AG20443 (cell line): ENCODE measurements around the gene SLC33A1.
"Not testable (repeated sequence)": the region's sequence is repeated elsewhere in the genome, so short reads cannot be mapped to it uniquely, and the experiment has no call there.

Source experiments
- DNase-seq: peaks from one replicate; pipeline ENCODE4 v3.0.0; 2012; ENCODE audit warnings: low spot score, mixed read lengths

Gene SLC33A1

DNA sequence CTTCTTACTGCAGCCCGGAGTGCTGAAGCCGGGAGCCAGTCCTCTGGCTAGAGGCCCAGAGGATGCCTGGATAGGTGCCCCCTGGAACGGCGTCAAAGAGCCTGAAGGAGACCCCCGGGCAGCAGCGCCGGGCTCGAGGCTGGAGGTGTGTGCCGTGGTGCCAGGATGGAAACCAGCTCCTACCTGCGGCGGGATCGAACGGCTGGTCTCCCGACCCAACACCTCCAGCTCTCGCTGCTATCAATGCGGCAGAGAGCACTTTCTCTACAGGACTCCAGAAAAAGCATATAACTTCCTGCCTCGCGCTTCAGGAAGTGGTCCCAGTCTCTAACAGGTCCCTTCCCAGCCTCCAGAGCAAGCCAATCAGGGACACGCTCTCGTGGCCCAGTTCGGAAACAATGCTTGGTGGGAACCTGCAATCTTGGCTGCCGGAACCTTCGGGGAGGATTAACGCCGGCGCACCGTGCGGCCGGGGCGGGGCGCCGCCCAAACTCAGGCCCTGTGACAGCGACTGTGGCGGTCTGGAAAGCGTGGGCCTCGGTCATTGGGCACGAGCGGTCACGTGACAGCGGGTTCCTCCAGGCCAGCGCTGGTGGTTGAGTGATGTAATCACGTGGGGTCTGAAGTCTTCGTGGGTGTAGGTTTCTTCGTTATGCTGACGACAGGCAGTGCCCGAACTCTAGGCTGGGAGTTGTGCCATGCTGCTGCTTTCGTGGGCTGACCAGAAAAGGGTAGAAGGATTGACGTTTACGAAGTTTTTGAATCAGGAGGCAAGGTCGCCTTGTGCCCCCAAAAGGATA lies at the start of gene SLC33A1:
SLC33A1 (minus strand) TSS at position 287 of the 800 bp plus-strand sequence. CDS start 430 bp downstream, outside the sequence.
- DNase-seq: peak; percentile 98

DNA sequence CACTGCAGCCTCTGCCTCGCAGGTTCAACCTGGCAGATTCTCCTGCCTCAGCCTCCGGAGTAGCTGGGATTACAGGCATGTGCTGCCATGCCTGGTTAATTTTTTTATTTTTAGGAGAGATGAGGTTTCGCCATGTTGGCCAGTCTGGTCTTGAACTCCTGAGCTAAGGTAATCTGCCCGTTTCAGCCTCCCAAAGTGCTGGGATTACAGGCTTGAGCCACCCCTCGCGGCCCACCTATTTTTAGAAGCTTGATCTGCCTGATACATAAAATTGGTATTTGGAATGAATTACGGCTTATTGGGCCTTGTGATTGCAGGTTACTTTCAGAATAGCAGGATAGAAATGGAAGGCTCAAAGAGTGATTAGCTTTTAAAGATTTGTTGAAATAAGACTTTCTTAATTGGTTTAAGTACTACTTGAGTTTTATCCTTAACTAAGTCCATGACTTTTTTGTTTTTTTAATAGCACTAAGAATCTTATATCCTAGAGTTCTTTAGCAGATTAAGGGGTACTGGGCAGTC lies 41.2 kb upstream of the SLC33A1 start:
- DNase-seq: no peak

GRCh38 chr3:155891321-155891720 lies 37.1 kb upstream of the SLC33A1 start:
- DNase-seq: no peak

DNA sequence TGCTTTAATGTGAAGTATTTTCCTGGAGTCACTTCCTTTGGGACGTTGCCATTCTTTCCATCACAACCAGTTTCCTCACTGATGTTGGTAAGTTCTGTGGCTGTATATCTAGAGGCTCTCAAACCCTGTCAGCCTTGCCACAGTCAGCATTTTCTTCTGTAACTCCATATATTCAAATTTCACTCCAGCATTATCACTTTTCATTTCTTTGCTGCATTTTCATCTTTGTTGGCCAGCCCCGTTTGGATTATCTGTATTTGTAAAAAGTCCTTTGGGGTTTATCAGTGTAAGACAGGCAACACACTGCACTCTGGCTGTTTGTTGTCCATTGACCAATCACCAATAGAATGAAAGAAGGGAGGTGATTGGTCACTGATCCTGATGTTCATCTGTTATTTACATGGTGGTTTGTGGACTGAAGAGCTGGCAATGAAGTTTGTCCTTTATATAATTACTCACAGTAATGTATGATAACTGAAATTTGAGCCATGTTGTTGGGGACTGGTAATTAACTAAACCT lies 36.5 kb upstream of the SLC33A1 start:
- peak; percentile 26 for DNase-seq

DNA sequence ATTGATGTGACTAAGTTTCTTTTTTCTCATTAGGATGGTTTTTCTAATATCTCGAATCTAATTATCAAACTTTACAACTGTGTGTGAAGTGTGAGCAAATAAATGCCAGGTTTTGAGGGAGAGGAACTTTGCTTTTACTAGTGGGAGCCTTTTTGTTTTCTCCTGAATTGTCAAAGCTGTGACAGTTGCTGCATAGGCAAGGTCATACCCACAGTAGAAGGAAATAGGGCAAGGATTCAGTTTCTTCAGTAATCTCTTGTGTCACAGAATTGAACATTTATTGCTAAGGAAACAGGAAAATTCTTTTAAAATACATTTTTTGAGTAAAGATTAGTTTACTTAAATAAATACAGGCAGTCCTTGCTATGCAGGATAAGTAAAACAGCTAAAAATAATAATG lies 35.7 kb upstream of the SLC33A1 start:
- DNase-seq: no peak

DNA sequence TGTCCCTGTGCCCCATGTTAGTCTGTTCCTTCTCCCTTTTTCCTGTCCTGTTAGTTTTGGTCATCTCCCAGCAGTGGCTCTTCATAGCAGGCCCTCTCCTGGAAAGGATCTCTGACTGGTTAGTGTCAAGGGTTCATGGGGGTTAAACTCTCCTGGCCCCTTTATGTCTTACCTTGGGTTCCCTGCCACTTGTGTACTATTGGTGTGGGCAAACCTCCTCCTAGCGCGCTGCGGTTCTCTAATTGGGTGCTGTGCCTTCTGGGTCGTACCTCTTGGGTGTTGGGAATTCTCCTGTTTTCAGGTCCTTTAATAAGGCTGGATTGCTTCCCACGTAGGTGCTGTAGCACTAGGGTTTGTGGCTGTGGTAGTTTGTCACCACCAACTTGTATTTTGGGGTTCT lies 35.0 kb upstream of the SLC33A1 start:
- DNase-seq: no peak

GRCh38 chr3:155886915-155887314 lies 32.7 kb upstream of the SLC33A1 start:
- no peak for DNase-seq

DNA sequence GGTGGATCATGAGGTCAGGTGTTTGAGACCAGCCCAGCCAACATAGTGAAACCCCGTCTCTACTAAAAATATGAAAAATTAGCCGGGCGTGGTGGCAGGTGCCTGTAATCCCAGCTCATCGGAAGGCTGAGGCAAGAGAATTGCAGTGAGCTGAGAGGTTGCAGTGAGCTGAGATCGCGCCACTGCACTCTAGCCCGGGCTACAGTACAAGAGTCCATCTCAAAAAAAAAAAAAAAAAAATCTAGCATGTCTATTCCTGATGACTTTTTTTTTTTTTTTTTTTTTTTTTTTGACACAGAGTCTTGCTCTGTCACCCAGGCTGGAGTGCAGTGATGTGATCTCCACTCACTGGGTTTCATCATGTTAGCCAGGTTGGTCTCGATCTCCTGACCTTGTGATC lies 32.1 kb upstream of the SLC33A1 start:
- DNase-seq: not testable (repeated sequence)

GRCh38 chr3:155885292-155885691 lies 31.1 kb upstream of the SLC33A1 start:
- DNase-seq: no peak

DNA sequence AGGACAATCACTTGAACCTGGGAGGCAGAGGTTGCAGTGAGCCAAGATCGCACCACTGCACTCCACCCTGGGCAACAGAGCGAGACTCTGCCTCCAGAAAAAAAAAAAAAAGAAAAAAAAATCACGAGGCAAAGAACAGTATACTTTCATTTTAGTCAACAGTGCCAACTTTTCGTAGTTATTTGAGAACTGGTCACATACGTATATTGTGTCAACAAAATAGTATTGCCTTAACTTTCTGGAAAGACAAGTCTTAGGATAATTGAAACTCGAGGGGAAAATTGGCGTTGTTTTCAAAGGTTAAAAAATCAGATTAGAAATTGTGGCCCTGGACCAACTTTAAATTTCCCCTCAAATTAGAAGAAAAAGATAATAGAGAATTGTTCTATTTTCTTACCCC lies 30.1 kb upstream of the SLC33A1 start:
- DNase-seq: no peak

- no peak for DNase-seq
Observed at GRCh38 chr3:155880286-155880685, 26.1 kb upstream of the SLC33A1 start.

GRCh38 chr3:155876503-155876902 lies 22.3 kb upstream of the SLC33A1 start:
- DNase-seq: no peak

GRCh38 chr3:155876037-155876436 lies 21.8 kb upstream of the SLC33A1 start:
- no peak for DNase-seq

- DNase-seq: no peak
Observed at GRCh38 chr3:155872904-155873646, 18.8 kb upstream of the SLC33A1 start.

GRCh38 chr3:155871746-155872158 lies 17.5 kb upstream of the SLC33A1 start:
- DNase-seq: no peak

DNA sequence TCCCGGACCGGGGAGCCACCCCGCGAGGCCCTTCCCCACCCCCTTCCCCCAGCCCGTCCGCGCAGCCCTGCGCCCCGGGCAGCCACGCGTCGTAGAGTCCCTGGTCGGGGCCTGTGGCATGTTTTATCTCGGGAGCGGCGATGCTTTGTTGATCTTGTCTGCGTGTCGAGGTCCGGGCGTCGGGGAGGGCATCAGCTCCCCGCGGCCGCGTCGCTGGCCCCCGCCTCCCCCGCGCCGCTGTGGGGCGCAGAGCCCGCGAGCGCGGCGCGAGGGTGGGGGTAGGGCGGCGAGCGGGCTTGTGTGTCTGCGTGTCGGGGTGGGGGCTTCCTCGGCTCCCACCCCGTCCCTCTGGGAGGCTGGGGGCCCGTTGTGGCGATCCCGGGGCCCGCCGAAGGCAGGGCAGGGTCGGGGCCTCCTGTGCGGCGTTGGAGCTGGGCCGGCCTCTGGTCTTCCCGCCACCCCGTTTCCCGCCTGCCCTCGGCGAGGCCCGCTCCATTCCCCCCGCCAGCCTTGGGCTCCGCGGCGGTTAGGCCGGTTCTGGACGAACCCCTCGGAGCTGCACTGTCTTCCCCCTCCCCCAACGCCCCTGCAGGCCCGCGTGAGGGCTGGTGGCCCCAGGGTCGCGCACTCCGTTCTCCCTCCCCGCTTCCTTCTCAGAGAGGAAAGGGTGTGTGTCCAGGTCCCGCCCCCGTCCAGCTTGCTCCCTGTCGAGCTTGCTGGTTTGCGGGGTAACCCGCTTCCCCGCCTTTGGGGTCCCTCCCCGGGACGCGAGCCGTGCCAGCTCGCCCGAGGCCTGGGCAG lies 16.9 kb upstream of the SLC33A1 start:
- DNase-seq: peak; percentile 60

DNA sequence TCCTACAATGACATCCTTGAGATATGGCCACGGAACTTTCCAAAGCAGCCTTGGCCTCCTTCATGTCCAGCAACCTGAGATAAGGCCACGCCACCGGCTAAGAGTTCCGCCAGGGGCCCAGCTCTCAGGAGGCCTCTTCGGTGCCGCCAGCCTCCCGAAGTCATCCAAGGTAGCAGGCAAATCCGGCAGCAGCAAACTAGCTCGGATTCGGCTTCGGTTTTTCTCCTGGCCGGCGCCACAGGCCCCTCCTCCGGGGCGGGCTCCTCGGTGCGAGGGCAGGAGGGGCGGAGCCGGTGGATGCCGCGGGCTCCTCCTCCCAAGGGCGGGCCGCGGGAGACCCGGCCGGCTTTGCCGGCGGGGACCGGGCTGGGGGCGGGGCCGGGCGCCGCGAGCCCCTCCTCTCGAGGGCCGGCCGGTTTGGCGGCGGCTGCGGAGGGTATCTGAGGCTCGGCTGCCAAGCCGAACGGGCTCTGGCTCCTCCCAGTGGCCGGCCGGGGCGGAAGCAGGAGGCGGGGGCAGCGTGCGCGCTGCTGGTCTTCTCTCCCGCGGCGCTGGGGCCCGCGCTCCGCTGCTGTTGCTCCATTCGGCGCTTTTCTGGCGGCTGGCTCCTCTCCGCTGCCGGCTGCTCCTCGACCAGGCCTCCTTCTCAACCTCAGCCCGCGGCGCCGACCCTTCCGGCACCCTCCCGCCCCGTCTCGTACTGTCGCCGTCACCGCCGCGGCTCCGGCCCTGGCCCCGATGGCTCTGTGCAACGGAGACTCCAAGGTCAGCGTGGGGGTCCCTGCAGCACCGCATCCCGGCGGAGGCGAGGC lies 16.1 kb upstream of the SLC33A1 start, which contains the start of gene GMPS:
GMPS (plus strand) TSS at position 518 of the 812 bp plus-strand sequence; CDS start at position 739, 221 bp downstream.
- peak; percentile 98 for DNase-seq

- DNase-seq: peak; percentile 4
Observed at GRCh38 chr3:155869691-155870090, 15.5 kb upstream of the SLC33A1 start.

GRCh38 chr3:155863072-155863784 lies 9.0 kb upstream of the SLC33A1 start:
- DNase-seq: no peak

GRCh38 chr3:155862290-155862982 lies 8.2 kb upstream of the SLC33A1 start:
- DNase-seq: not testable (repeated sequence)
